Trophoblast cell (in vitro differentiated cells and primary cell): ENCODE data around the gene GOLT1A.

Experiments used
- DNase-seq, 2 donors: peaks; one replicate each; pipeline ENCODE4 v3.0.0-alpha.2; 2016
- H2AFZ ChIP-seq: 2 replicates; pipeline ENCODE4 v1.6.1; 2013; ENCODE audit warnings: low read length, moderate library complexity, mild to moderate bottlenecking; ENCODE audit not compliant: insufficient read depth, poor library complexity
- H2AK5ac ChIP-seq: 2 replicates; pipeline ENCODE4 v1.6.1; 2013; ENCODE audit warnings: mild to moderate bottlenecking, low read length
- H2BK120ac ChIP-seq: 2 replicates; pipeline ENCODE4 v1.6.1; 2013; ENCODE audit warnings: low read length, mild to moderate bottlenecking, moderate library complexity; ENCODE audit not compliant: insufficient read depth, poor library complexity
- H2BK12ac ChIP-seq: 2 replicates; pipeline ENCODE4 v1.6.1; 2013; ENCODE audit warnings: mild to moderate bottlenecking, low read length, moderate library complexity
- H2BK5ac ChIP-seq: 2 replicates; pipeline ENCODE4 v1.6.1; 2013; ENCODE audit warnings: low read length, low read depth, moderate library complexity, mild to moderate bottlenecking; ENCODE audit not compliant: poor library complexity
- H3K14ac ChIP-seq: 2 replicates; pipeline ENCODE4 v1.6.1; 2013; ENCODE audit warnings: mild to moderate bottlenecking, low read length
- H3K18ac ChIP-seq: 2 replicates; pipeline ENCODE4 v1.6.1; 2013; ENCODE audit warnings: mild to moderate bottlenecking, low read length
- H3K23ac ChIP-seq: 2 replicates; pipeline ENCODE4 v1.6.1; 2013; ENCODE audit warnings: low read length
- H3K27ac ChIP-seq: 2 replicates; pipeline ENCODE4 v1.5.1; 2013; ENCODE audit warnings: low read depth, mild to moderate bottlenecking, inconsistent platforms, low read length, moderate library complexity
- H3K27me3 ChIP-seq: 2 replicates; pipeline ENCODE4 v1.6.1; 2013; ENCODE audit warnings: inconsistent platforms, mild to moderate bottlenecking, low read length, moderate library complexity; ENCODE audit not compliant: insufficient read depth
- H3K36me3 ChIP-seq, 2 experiments: 1 replicate in 1 of 2; 2 replicates in 1 of 2; pipeline ENCODE4 v1.6.1; 2013; ENCODE audit warnings: low read length in 2 of 2, mild to moderate bottlenecking in 2 of 2, moderate library complexity in 1 of 2; ENCODE audit not compliant: insufficient read depth in 2 of 2, control insufficient read depth in 1 of 2
- H3K4ac ChIP-seq: 2 replicates; pipeline ENCODE4 v1.6.1; 2013; ENCODE audit warnings: low read depth, mild to moderate bottlenecking, low read length, moderate library complexity
- H3K4me1 ChIP-seq, 2 experiments: 1 replicate in 1 of 2; 2 replicates in 1 of 2; pipeline ENCODE4 v1.6.1; 2013; ENCODE audit warnings: low read length in 2 of 2, mild to moderate bottlenecking in 2 of 2, moderate library complexity in 1 of 2; ENCODE audit not compliant: insufficient read depth in 2 of 2, control insufficient read depth in 1 of 2
- H3K4me2 ChIP-seq: 2 replicates; pipeline ENCODE4 v1.6.1; 2013; ENCODE audit warnings: inconsistent platforms, mild to moderate bottlenecking, low read length, moderate library complexity
- H3K4me3 ChIP-seq: 2 replicates; pipeline ENCODE4 v1.5.1; 2013; ENCODE audit warnings: mild to moderate bottlenecking, low read depth, low read length, inconsistent platforms
- H3K79me1 ChIP-seq: one replicate; pipeline ENCODE4 v1.6.1; 2013; ENCODE audit warnings: low read length
- H3K79me2 ChIP-seq: 2 replicates; pipeline ENCODE4 v1.6.1; 2013; ENCODE audit warnings: low read length, mild to moderate bottlenecking; ENCODE audit not compliant: control insufficient read depth, insufficient read depth, poor library complexity
- H3K9ac ChIP-seq: 2 replicates; pipeline ENCODE4 v1.6.1; 2013; ENCODE audit warnings: mild to moderate bottlenecking, low read length
- H3K9me3 ChIP-seq: 2 replicates; pipeline ENCODE4 v1.6.1; 2013; ENCODE audit warnings: low read depth, mild to moderate bottlenecking, control low read depth, inconsistent platforms, low read length; ENCODE audit not compliant: insufficient read depth
- H4K12ac ChIP-seq: 2 replicates; pipeline ENCODE4 v1.6.1; 2013; ENCODE audit warnings: low read depth, mild to moderate bottlenecking, low read length, moderate library complexity
- H4K8ac ChIP-seq: 2 replicates; pipeline ENCODE4 v1.6.1; 2013; ENCODE audit warnings: low read depth, mild to moderate bottlenecking, low read length, moderate library complexity
- H4K91ac ChIP-seq: one replicate; pipeline ENCODE4 v1.6.1; 2013; ENCODE audit warnings: low read depth, mild to moderate bottlenecking, low read length, moderate library complexity
- WGBS: extraction: QIAGEN DNeasy Blood & Tissue Kit; methylation state at CpG from one replicate; pipeline ENCODE4 v1.1.7; 2013; ENCODE audit warnings: missing lambda C conversion rate; ENCODE audit not compliant: insufficient read length, insufficient coverage; ENCODE audit errors: extremely low coverage; 5-methylcytosine and 5-hydroxymethylcytosine counted together

Gene GOLT1A

DNA sequence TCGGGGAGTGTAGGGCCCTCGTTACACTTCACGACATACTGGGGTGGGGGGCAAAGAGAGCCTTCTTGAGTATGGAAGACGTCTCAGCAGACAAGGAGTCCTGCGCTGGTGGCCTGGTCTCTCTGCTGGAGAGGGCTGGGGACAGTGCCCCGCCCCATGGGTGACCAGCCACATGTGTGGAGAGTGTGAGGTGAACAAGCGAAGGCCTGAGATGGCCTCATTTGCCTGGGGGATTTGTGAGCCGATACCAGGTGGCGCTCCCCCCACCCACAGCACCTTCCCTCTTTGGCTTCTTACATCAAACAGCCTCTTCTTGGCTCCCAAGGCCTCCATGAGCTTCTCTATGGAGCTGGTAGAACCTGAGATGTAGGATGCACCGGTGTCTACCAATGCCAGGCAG lies 57.9 kb downstream of the GOLT1A start:
- Histone ChIP-seq H3K4me1 (peaks cover 4 to 8% of the 10 kb centered on the region in 2 experiments), H3K9ac (no peak overlapping the region), H2AFZ (no peak overlapping the region), H2AK5ac (no peak overlapping the region), H3K14ac (no peak overlapping the region), H3K27ac (no peak overlapping the region), H3K23ac (no peak overlapping the region), H2BK5ac (no peak overlapping the region), H4K91ac (no peak overlapping the region), H3K79me2 (peaks cover 3% of the 10 kb centered on the region), H3K79me1 (peaks cover 8% of the 10 kb centered on the region), H3K36me3 (no peaks in the 10 kb centered on the region), H3K4ac (no peak overlapping the region), H3K4me3 (no peak overlapping the region), H3K27me3 (no peaks in the 10 kb centered on the region), H2BK120ac (no peak overlapping the region), H2BK12ac (no peak overlapping the region), H3K9me3 (peaks cover 5% of the 10 kb centered on the region), H4K8ac (no peak overlapping the region), H3K18ac (no peak overlapping the region), H3K4me2 (no peak overlapping the region), H4K12ac (no peak overlapping the region)
- DNase-seq: no peak
- no CpG with 5 or more reads among the region's 10 CpGs for WGBS

DNA sequence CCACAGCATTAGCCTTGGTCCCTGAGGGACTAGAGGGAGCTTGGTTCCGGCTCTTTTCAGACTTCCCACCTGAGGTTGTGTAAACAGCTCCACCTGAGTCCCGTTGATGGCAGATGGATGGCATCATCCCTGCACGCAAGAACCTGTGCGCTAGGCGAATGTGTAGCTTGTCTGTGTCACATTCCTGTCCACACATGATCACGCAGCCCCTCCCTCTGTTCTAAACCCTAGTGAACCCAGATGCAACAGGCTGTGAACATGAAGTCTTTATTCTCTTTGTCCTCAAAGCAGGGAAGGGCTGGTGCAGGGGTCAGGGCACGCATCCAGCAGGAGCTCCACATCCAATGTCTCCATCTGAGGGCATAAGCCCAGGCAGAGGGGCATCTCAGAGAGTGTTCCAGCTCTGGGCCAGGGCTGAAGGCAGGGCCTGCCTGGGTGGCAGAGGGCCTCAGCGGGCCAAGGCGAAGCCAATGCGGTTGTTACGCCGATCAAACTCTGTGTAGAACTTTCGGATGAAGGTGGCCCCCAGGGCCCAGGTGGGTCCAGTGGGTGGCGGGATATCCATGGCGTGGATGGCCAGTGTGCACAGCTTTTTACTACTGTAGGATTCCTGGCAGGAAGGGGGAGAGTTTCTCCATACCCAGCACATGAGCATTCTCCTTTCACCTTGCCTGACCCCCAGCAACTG lies 59.1 kb downstream of the GOLT1A start:
- Histone ChIP-seq H4K8ac (no peak overlapping the region), H3K4me3 (no peak overlapping the region), H3K23ac (no peak overlapping the region), H2BK5ac (no peak overlapping the region), H4K12ac (no peak overlapping the region), H2AFZ (no peak overlapping the region), H2BK120ac (no peak overlapping the region), H3K9ac (no peak overlapping the region), H3K4ac (no peak overlapping the region), H3K4me1 (peaks cover 4 to 8% of the 10 kb centered on the region in 2 experiments), H3K79me1 (peaks cover 8% of the 10 kb centered on the region), H3K27me3 (no peaks in the 10 kb centered on the region), H3K4me2 (no peak overlapping the region), H2BK12ac (no peak overlapping the region), H3K27ac (no peak overlapping the region), H3K14ac (no peak overlapping the region), H2AK5ac (no peak overlapping the region), H3K36me3 (no peaks in the 10 kb centered on the region), H3K9me3 (peaks cover 5% of the 10 kb centered on the region), H4K91ac (no peak overlapping the region), H3K79me2 (peaks cover 3% of the 10 kb centered on the region), H3K18ac (no peak overlapping the region)
- WGBS: no CpG with 5 or more reads among the region's 15 CpGs
- no peak for DNase-seq

DNA sequence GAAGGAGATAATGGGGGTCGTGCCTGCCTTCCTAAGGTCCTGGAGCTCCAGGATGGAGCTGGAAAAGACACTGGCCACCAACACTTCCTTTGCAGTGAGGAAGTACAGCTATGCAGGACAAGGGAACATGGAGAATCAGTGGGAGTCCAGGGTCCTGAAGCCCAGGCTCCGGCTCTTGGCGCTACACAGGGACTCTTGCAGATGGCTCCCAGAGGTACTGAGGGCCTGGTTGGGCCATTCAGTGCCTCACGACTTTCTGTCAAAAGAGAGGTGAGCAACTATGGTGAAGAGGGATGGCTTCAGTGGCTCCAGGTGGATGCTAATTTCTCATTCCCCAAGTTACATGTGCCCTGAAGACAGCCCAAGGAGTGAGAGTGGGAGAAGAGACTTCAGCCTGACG lies 60.1 kb downstream of the GOLT1A start:
- Histone ChIP-seq H2BK12ac (no peak overlapping the region), H3K4me3 (no peak overlapping the region)

DNA sequence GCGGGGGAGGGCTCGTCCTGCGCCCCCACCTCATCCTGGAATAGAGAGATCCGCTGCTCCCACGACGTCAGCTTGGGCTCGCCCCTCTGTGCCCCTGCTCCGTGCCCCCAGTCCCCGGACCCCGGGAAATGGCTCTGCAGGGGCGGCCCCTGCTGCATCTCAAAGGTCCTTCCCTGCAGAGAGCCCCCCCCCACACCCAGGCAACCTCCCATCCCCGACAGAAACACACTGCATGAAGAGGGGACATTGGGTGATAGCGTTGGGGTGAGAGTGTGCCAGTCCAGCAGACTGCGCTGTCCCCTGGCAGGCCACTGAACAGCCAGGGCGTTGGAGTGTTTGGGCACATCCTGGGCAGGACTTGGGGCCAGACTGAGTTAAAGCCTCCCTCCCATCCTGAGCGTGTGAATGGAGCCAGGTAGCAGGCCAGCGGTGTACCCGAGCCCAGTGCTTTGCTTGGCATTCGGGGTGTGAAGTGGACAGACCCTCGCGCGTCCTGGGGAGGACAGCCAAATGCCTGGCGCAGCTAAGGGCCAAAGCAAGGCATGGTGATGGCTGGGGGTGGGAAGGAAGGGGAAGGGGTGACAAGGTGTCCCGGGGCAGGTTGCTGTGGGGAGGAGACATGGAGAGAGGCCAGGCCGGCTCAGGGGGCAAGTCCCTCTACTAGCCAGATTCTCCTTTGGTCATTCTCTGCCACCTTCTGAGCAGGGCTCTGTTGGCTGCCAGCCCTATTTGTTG lies 61.3 kb downstream of the GOLT1A start:
- Histone ChIP-seq H3K4me2 (peak overlapping the region; percentile 93), H3K4ac (no peak overlapping the region), H3K27me3 (no peaks in the 10 kb centered on the region), H2BK12ac (no peak overlapping the region), H3K9ac (peak overlapping the region; percentile 67), H3K14ac (no peak overlapping the region), H3K79me1 (peaks cover 8% of the 10 kb centered on the region), H2BK120ac (no peak overlapping the region), H2AK5ac (no peak overlapping the region), H3K79me2 (peaks cover 3% of the 10 kb centered on the region), H3K9me3 (peaks cover 5% of the 10 kb centered on the region), H4K91ac (peak overlapping the region; percentile 36), H3K23ac (no peak overlapping the region), H3K4me1 (peaks cover 4 to 8% of the 10 kb centered on the region in 2 experiments), H3K36me3 (no peaks in the 10 kb centered on the region), H3K18ac (peak overlapping the region; percentile 22), H4K8ac (peak overlapping the region; percentile 80), H3K4me3 (peak overlapping the region; percentile 80), H4K12ac (peak overlapping the region; percentile 39), H3K27ac (no peak overlapping the region), H2AFZ (peak overlapping the region; percentile 80), H2BK5ac (no peak overlapping the region)
- WGBS: no CpG with 5 or more reads among the region's 25 CpGs
- no peak for DNase-seq

More for the DNA sequence above, 60.1 kb downstream of the GOLT1A start:
- H2BK5ac ChIP-seq: no peak overlapping the region
- no peak overlapping the region for H3K14ac ChIP-seq
- no peak overlapping the region for H3K9ac ChIP-seq
- H3K27ac ChIP-seq: no peak overlapping the region
- no peak overlapping the region for H2AFZ ChIP-seq
- H3K36me3 ChIP-seq: no peaks in the 10 kb centered on the region
- no peaks in the 10 kb centered on the region for H3K27me3 ChIP-seq
- H3K79me1 ChIP-seq: peaks cover 8% of the 10 kb centered on the region
- no peak overlapping the region for H4K12ac ChIP-seq
- H4K91ac ChIP-seq: no peak overlapping the region
- no peak overlapping the region for H2AK5ac ChIP-seq
- DNase-seq: no peak
- no peak overlapping the region for H3K4ac ChIP-seq
- no peak overlapping the region for H3K23ac ChIP-seq
- no peak overlapping the region for H4K8ac ChIP-seq
- no CpG with 5 or more reads among the region's 5 CpGs for WGBS
- peaks cover 3% of the 10 kb centered on the region for H3K79me2 ChIP-seq
- H3K18ac ChIP-seq: no peak overlapping the region
- no peak overlapping the region for H3K4me2 ChIP-seq
- peaks cover 4 to 8% of the 10 kb centered on the region in 2 experiments for H3K4me1 ChIP-seq
- no peak overlapping the region for H2BK120ac ChIP-seq
- peaks cover 5% of the 10 kb centered on the region for H3K9me3 ChIP-seq
